HG03064 (cell line): ENCODE results near the gene MIR17HG.

Experiments used
- ATAC-seq: cut with Tn5 transposase; IDR thresholded peaks from one replicate; pipeline ENCODE4 v1.9.1; 2021; ENCODE audit warnings: low read depth; ENCODE audit not compliant: unreplicated experiment

Gene MIR17HG

DNA sequence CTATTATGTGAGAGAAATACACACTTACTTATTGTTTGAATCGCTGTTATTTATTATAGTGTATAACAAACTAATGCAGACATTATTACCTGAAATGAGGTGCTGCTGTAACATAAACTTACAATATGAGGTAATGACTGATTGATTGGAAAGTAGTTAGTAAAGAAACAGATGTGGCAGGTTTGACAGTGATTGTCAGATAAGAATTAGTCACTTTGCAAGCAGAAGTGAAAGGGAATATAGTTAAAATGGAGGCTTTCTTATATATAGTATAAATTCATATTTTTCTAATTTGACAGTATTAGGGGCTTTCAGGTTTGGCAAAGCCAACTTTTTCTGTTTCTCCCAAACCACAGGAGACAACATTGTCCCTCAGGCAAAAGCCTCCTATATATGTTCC lies 20.6 kb downstream of the MIR17HG start:
- ATAC-seq, result no peak

DNA sequence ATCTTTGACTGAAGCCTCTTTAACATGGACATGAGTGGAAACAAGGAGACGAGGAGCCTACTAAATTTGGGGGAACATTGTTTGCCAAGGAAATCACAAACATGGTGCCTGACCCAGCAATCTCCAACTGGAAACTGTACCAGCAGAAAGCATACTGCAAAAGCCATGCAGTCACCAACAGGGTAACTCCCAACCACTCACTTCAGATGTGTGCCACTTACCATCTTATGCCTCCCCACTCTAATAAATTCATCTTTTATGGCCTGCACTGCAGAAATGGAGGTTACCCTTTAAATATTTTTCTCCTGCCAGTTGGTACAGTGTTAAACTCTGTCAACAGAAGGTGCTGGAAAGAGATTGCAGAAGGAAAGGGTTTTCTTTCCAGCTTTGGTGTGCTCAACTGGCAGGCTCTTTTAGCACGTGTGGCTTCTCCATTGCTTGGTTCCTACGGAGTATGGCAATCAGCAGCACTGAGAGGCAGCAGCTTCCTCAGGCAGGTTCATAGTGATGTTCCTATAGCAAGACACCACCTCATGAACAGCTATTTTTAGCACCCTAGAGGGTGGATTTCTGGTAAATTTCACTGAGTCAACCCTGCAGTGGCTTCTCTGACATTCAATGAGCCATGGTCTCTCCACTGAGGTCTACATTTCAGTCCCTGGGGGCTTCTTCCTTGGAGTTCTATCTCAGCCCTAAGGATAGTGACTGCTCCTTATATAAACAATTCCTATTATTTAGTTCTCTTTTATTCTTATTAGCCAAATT lies 21.4 kb downstream of the MIR17HG start:
- ATAC-seq, result no peak

DNA sequence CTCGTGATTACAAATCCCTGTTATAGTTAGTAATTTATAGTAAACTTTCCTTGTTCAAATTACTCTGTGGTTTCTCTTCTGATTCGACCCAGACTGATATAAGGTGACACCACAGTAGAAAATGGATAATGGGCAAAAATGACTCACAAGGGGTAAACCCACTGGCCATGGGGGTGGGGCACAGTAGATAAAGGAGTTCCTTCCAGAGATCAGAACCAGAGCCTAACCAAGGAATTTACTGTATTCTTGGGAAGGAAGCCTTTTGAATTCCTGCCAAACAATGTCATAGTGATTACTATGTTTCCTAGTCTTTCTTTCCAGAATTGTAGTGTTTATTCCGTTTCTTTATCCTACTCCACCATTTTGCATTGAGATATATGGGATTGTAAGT lies 21.9 kb downstream of the MIR17HG start:
- no peak for ATAC-seq

DNA sequence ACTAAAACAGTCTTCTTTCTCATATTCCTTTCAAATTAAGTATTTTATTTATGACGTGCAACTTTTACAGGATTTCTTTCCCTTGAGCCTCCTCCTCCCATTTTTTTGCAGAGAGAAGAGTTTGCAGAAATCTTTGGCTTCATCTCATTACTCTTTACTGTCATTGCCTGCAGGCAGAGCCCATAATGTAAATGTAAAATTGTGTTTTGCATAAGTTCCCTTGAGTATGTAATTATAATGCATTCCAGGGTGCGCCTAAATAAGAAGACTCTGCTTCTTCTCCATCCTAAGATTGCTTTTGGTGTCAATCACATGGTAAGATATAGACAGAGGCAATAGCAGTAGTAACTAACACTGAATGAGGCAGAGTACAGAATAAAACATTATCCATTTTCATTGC lies 23.0 kb downstream of the MIR17HG start:
- ATAC-seq, result no peak

- no peak for ATAC-seq
These were observed 25.4 kb downstream of the MIR17HG start for GRCh38 chr13:91372911-91373310.

DNA sequence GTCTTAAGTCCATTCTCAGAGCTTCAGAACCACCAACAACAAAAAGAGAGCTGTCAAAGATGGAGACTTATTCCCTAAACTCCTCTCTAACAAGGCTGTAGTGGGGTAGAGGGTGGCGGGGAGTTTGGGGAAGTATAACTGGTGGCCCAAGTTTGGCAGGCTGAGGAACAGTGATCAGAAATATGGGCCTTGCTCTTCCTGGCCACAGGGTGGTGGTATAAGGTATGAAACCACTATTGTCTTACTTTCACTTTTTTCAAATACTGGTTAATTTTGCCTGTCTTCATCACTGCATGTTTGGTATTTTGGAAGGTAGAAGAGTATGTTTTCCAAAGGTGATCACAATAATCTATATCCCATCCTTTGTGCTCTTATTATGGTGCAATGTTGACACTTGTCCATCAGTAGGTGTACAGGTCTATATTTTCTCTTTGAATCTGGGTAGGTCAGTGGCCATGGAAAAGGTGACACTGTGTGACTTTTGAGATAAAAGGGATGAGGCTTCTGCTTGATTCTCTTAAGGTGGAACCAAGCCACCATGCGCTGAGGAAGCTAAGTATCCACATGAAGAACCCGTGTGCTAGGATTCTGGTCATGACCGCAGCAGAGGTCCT lies 27.7 kb downstream of the MIR17HG start:
- ATAC-seq, result peak; percentile 96

- no peak for ATAC-seq
These were observed 33.9 kb downstream of the MIR17HG start for GRCh38 chr13:91381371-91381770.

GRCh38 chr13:91383836-91384235 lies 36.3 kb downstream of the MIR17HG start:
- ATAC-seq, result no peak

- no peak for ATAC-seq
These were observed 37.4 kb downstream of the MIR17HG start for GRCh38 chr13:91384896-91385295.

DNA sequence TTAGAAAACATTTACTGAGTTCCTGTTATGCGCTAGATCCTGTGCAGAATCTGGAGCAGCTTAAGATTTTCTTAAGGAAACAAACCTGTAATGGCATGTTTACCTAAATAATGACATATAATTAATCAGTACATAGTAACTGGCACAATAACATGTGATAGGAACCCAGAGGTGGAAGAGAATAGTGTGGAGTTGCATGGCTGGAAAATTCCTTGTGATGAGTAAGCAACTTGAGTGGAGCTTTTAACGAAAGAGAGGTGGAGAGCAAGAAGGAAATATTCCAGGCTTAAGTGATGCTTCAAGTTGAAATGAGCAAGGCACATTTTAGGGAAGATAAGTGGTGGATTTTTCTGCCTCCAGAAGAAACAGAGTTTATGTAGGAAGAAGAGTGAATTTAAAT lies 41.7 kb downstream of the MIR17HG start:
- no peak for ATAC-seq

DNA sequence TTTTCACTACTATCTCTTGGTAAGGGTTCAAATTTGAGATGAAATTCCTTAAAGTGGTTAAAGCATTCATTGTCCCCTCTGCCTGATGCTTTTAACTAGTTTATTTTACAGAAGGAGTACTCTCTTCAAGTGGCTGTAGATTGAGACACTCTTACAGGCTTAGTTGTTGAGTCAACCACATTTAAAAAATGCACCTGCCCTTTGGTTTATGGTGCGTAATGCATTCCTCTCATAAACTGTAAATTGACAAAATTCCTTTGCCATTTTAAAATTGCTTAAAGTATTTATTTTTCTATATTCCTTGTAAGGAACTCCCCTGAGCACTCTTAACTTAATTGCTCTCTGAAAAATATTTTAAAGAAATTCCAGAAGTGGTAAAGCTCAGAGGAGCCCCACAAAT lies 50.1 kb downstream of the MIR17HG start:
- no peak for ATAC-seq

- peak; percentile 91 for ATAC-seq
These were observed 51.1 kb downstream of the MIR17HG start, which contains the start of gene GPC5 for GRCh38 chr13:91398413-91399188. GPC5 (plus strand) TSS chr13:91398621.

GRCh38 chr13:91399189-91400062 lies 51.9 kb downstream of the MIR17HG start:
- peak; percentile 12 for ATAC-seq

DNA sequence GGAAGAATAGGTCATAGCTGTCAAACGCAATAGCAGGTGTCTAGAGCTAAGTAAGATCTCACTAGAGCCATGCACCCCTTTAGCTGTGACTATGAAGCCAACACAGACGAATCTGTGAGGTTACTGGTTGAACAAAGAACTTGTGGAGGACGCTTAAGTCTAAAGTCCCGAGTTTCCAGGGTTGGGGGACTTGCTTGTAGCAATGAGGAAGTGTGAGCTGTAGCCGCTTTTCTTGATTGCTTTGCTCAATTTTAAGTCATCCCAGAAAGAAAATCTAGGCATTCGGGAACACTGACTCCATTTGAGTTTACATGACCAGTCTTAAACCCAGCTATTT lies 52.5 kb downstream of the MIR17HG start:
- no peak for ATAC-seq

DNA sequence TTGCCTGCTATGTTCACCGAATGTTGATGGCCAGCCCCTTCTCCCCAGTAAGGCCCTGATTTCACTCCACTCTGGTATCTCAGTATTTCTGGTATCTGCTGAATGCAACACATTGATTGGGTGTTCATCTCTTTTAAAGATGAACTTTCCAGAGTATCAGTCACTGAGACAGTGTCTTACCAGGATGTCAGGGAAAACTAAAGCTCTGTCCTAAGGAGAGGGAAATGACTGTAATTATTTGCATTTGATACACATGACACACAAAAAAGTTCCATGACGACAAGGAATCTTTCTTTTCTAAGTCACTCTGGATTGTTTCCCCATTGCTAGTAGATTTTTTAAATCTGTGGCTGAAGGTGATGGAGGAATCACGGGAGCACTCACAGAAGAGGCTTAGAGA lies 53.2 kb downstream of the MIR17HG start:
- ATAC-seq, result no peak

GRCh38 chr13:91401920-91402319 lies 54.4 kb downstream of the MIR17HG start:
- no peak for ATAC-seq
